WTC11 (cell line): ENCODE results near the gene MTFMT. TPM values are rescaled to one million over a fixed set of nuclear protein-coding genes. Genes with fewer than 3 reads are reported as not detected.

Experiments
- ATAC-seq: fragments of 200-7000 bp; cut with Tn5 transposase; 2 replicates; pipeline ENCODE4 v1.10.0; 2021; ENCODE audit warnings: mild to moderate bottlenecking, moderate library complexity
- CTCF ChIA-PET: fragments of 300-600 bp; sonication (Branson Sonifier 250); formaldehyde crosslinking; loops from one replicate; lab custom pipeline; 2021; ENCODE audit warnings: antibody characterized with exemption; lab: Charles Lee
- POLR2A ChIA-PET: fragments of 350-600 bp; sonication (Branson Sonifier 250); formaldehyde crosslinking; loops from one replicate; lab custom pipeline; 2021; ENCODE audit warnings: antibody characterized with exemption; lab: Charles Lee
- DNase-seq: peaks from one replicate; pipeline ENCODE4 v3.0.0; 2021; ENCODE audit warnings: low spot score
- H3K27ac Mint-ChIP-seq: 2 replicates; pipeline ENCODE4 v1.8.0; 2021; ENCODE audit warnings: mixed read lengths
- H3K27me3 Mint-ChIP-seq: 2 replicates; pipeline ENCODE4 v1.8.0; 2021; ENCODE audit warnings: low read depth, mild to moderate bottlenecking, moderate library complexity, mixed read lengths
- H3K36me3 Mint-ChIP-seq: 2 replicates; pipeline ENCODE4 v1.8.0; 2021; ENCODE audit warnings: mixed read lengths
- H3K4me1 Mint-ChIP-seq: 2 replicates; pipeline ENCODE4 v1.8.0; 2022; ENCODE audit warnings: mixed read lengths
- H3K4me3 Mint-ChIP-seq: 2 replicates; pipeline ENCODE4 v1.8.0; 2021; ENCODE audit warnings: mild to moderate bottlenecking, moderate library complexity, mixed read lengths
- H3K9me3 Mint-ChIP-seq: 2 replicates; pipeline ENCODE4 v1.8.0; 2021; ENCODE audit warnings: mixed read lengths
- CREB1 ChIP-seq: sonication (generic); formaldehyde crosslinking; IDR thresholded peaks from 2 replicates; pipeline ENCODE4 v1.8.0; 2023; ENCODE audit warnings: mild to moderate bottlenecking, missing genetic modification reagents
- HMGA2 ChIP-seq: fragments of 250-450 bp; sonication (Bioruptor Pico); IDR thresholded peaks from 2 replicates; pipeline ENCODE4 v1.4.0; 2021; ENCODE audit warnings: mild to moderate bottlenecking, moderate library complexity
- NFYB ChIP-seq: sonication (generic); formaldehyde crosslinking; conservative IDR thresholded peaks from 2 replicates; pipeline ENCODE4 v1.8.0; 2022; ENCODE audit warnings: low read depth, missing genetic modification reagents
- NR2C2 ChIP-seq: sonication (generic); formaldehyde crosslinking; IDR thresholded peaks from 2 replicates; pipeline ENCODE4 v1.8.0; 2022; ENCODE audit warnings: mild to moderate bottlenecking, missing genetic modification reagents
- NR3C1 ChIP-seq: sonication (generic); formaldehyde crosslinking; conservative IDR thresholded peaks from 2 replicates; pipeline ENCODE4 v1.8.1; 2023; ENCODE audit warnings: low read depth, mild to moderate bottlenecking, missing genetic modification reagents
- total RNA-seq: library from RNA; stranded (reverse); gene quantifications from 3 replicates; pipeline ENCODE4 v1.2.3, GENCODE V29; 2021
- TF ChIP-seq, protein P1 (sequence below): sonication (generic); formaldehyde crosslinking; IDR thresholded peaks from 2 replicates; pipeline ENCODE4 v1.8.0; 2022; ENCODE audit warnings: mild to moderate bottlenecking, missing genetic modification reagents
- TF ChIP-seq, protein P2 (sequence below): fragments of 250-450 bp; sonication (Bioruptor Pico); IDR thresholded peaks from 2 replicates; pipeline ENCODE4 v1.8.0; 2021; ENCODE audit warnings: mild to moderate bottlenecking
- TF ChIP-seq, protein P3 (sequence below): sonication (generic); formaldehyde crosslinking; IDR thresholded peaks from 2 replicates; pipeline ENCODE4 v1.8.1; 2022; ENCODE audit warnings: low read depth, missing genetic modification reagents, borderline replicate concordance
- TF ChIP-seq, protein P4 (sequence below): fragments of 250-450 bp; sonication (Bioruptor Pico); conservative IDR thresholded peaks from 2 replicates; pipeline ENCODE4 v1.9.0; 2021; ENCODE audit warnings: mild to moderate bottlenecking
- TF ChIP-seq, protein P5 (sequence below): fragments of 250-450 bp; sonication (Bioruptor Pico); IDR thresholded peaks from 2 replicates; pipeline ENCODE4 v1.9.0; 2021; ENCODE audit warnings: mild to moderate bottlenecking
- TF ChIP-seq, protein P6 (sequence below): sonication (generic); formaldehyde crosslinking; IDR thresholded peaks from 2 replicates; pipeline ENCODE4 v1.8.0; 2022; ENCODE audit warnings: mild to moderate bottlenecking, missing genetic modification reagents
- TF ChIP-seq, protein P7 (sequence below): sonication (generic); formaldehyde crosslinking; conservative IDR thresholded peaks from 2 replicates; pipeline ENCODE4 v1.8.1; 2022; ENCODE audit warnings: mild to moderate bottlenecking, missing genetic modification reagents
- TF ChIP-seq, protein P8 (sequence below): sonication (generic); formaldehyde crosslinking; conservative IDR thresholded peaks from 2 replicates; pipeline ENCODE4 v1.8.1; 2023; ENCODE audit warnings: mild to moderate bottlenecking, low read depth, missing genetic modification reagents, moderate library complexity

The MTFMT gene
- total RNA-seq, 1 experiment from 2014 or later: 26.7 TPM

DNA sequence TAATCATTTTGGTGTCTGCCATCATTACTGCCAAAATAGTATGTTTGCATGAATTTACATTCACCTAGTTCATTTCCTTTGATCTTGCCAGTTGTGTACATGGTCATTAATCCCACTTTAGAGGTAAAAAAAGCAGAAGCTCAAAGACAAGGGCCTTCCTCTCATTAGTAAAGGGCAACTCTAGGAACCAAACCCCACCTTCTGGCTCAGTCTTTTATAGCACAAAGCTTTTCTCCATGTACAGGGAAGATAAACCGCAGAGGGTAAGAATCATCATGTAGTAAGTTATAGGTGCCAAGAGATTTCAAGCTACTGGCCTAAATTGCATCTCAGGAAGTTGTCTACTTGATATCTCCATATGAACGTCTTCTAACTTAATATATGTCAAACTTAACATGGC lies 20.5 kb downstream of the MTFMT start:
- no peaks in the 10 kb centered on the region for H3K27me3 Mint-ChIP-seq
- POLR2A ChIA-PET: interaction anchor here (0.5 kb wide), 1 partner anchor 137 kb away, joined by 3 read pairs; no protein-coding TSS in a partner anchor
- H3K9me3 Mint-ChIP-seq: peaks cover 5% of the 10 kb centered on the region
- peaks cover 30% of the 10 kb centered on the region for H3K36me3 Mint-ChIP-seq
- no peak for DNase-seq
- H3K4me1 Mint-ChIP-seq: peaks cover 5% of the 10 kb centered on the region
- CTCF ChIA-PET: interaction anchor here (0.8 to 2.0 kb wide), 23 partner anchors 11 to 281 kb away, joined by 3 to 17 read pairs (median 4); partner anchors contain the start of genes PARP16 and SPG21
- no peak overlapping the region for H3K4me3 Mint-ChIP-seq
- 0 out of 2 replicates have a peak overlapping the region, but pooled peaks have one; percentile 3 for H3K27ac Mint-ChIP-seq
- ATAC-seq: peak; percentile 60
- TF ChIP-seq, protein P1, sequence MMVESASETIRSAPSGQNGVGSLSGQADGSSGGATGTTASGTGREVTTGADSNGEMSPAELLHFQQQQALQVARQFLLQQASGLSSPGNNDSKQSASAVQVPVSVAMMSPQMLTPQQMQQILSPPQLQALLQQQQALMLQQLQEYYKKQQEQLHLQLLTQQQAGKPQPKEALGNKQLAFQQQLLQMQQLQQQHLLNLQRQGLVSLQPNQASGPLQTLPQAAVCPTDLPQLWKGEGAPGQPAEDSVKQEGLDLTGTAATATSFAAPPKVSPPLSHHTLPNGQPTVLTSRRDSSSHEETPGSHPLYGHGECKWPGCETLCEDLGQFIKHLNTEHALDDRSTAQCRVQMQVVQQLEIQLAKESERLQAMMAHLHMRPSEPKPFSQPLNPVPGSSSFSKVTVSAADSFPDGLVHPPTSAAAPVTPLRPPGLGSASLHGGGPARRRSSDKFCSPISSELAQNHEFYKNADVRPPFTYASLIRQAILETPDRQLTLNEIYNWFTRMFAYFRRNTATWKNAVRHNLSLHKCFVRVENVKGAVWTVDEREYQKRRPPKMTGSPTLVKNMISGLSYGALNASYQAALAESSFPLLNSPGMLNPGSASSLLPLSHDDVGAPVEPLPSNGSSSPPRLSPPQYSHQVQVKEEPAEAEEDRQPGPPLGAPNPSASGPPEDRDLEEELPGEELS (CRISPR knock-in tag): no peak
- no peak for TF ChIP-seq NFYB (CRISPR knock-in tag)
- TF ChIP-seq, protein P2, sequence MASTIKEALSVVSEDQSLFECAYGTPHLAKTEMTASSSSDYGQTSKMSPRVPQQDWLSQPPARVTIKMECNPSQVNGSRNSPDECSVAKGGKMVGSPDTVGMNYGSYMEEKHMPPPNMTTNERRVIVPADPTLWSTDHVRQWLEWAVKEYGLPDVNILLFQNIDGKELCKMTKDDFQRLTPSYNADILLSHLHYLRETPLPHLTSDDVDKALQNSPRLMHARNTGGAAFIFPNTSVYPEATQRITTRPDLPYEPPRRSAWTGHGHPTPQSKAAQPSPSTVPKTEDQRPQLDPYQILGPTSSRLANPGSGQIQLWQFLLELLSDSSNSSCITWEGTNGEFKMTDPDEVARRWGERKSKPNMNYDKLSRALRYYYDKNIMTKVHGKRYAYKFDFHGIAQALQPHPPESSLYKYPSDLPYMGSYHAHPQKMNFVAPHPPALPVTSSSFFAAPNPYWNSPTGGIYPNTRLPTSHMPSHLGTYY: no peak
- TF ChIP-seq HMGA2 (CRISPR knock-in tag): no peak
- TF ChIP-seq, all 79 proteins: peak for 0

DNA sequence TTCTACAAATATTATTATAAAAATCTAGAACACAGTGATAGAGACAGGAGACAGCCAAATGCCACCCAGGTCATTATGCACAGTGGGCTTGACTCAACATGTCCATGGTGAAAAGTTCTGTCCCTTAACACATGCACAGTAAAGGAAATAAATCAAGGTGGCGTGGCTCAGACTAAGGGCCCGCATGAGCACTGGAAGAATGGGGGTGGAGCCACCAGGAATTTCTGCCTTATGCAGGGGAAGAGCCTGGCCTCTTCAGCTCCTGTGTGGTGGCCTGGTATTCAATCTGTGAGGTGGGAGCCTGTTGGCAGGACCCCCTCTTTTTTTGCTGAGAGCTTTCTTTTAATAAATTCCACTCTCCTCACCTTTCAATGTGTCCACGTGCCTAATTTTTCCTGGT lies 22.6 kb downstream of the MTFMT start:
- TF ChIP-seq, protein P3, sequence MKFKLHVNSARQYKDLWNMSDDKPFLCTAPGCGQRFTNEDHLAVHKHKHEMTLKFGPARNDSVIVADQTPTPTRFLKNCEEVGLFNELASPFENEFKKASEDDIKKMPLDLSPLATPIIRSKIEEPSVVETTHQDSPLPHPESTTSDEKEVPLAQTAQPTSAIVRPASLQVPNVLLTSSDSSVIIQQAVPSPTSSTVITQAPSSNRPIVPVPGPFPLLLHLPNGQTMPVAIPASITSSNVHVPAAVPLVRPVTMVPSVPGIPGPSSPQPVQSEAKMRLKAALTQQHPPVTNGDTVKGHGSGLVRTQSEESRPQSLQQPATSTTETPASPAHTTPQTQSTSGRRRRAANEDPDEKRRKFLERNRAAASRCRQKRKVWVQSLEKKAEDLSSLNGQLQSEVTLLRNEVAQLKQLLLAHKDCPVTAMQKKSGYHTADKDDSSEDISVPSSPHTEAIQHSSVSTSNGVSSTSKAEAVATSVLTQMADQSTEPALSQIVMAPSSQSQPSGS (CRISPR knock-in tag): no peak
- TF ChIP-seq NR3C1 (CRISPR knock-in tag): no peak
- TF ChIP-seq, protein P4, sequence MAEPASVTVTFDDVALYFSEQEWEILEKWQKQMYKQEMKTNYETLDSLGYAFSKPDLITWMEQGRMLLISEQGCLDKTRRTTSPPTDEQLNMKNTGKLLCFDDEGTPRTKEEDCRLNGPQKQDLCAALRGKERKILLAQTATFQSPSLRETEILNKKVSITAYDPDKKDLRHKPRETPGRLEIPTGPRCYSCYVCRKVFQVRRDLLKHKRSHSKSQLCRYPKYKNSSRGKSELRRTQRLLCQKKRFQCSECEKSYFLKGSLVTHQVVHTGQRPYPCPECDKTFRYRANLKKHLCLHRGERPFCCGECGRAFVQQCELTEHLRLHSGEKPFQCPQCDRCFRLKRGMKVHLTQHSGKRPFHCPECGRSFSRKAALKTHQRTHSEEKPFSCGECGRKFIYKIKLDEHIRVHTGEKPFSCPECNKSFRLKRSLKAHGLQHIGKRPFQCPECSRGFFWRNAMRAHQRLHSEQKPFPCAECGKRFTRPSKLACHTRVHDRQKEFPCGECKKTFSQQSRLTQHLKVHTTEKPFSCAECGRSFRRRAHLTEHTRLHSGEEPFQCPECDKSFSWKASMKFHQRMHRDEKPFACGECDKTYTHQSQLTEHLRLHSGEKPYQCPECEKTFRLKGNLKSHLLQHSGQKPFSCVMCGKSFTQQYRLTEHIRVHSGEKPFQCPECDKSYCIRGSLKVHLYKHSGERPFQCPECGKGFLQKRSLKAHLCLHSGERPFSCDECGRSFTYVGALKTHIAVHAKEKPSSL (CRISPR knock-in tag): no peak
- TF ChIP-seq, protein P5, sequence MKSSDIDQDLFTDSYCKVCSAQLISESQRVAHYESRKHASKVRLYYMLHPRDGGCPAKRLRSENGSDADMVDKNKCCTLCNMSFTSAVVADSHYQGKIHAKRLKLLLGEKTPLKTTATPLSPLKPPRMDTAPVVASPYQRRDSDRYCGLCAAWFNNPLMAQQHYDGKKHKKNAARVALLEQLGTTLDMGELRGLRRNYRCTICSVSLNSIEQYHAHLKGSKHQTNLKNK (CRISPR knock-in tag): no peak
- TF ChIP-seq, protein P6, sequence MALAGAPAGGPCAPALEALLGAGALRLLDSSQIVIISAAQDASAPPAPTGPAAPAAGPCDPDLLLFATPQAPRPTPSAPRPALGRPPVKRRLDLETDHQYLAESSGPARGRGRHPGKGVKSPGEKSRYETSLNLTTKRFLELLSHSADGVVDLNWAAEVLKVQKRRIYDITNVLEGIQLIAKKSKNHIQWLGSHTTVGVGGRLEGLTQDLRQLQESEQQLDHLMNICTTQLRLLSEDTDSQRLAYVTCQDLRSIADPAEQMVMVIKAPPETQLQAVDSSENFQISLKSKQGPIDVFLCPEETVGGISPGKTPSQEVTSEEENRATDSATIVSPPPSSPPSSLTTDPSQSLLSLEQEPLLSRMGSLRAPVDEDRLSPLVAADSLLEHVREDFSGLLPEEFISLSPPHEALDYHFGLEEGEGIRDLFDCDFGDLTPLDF: no peak
- TF ChIP-seq, all 79 proteins: peak for 0
- DNase-seq (peak; percentile 31), ATAC-seq (peak; percentile 75)
- Mint-ChIP-seq H3K4me1 (peaks cover 5% of the 10 kb centered on the region), H3K27me3 (no peaks in the 10 kb centered on the region), H3K27ac (0 out of 2 replicates have a peak overlapping the region, but pooled peaks have one; percentile 41), H3K36me3 (peaks cover 23% of the 10 kb centered on the region), H3K9me3 (no peaks in the 10 kb centered on the region), H3K4me3 (no peak overlapping the region)
- ChIA-PET CTCF (interaction anchor here (1.0 kb wide), 1 partner anchor 51 kb away, joined by 3 read pairs; no protein-coding TSS in a partner anchor), POLR2A (no interaction called here)

DNA sequence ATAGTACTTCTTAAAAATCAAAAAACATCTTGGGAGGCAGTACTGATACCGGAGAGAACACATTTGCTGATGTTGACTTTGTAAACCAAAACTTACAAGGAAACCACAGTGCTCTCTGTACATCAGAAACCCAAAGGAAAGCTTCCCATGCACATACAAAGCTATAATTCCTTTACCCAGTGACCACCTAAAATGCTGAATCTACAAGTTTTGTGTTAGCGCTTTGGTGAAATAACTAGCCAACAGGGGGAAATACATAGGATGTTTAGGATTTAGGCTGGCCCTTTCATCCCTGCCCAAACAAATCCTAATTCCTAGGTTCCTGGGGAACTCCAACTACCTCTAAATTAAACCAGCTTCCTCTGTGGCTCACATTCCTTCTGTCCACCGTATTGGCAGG lies 24.4 kb downstream of the MTFMT start:
- ChIA-PET POLR2A (no interaction called here), CTCF (interaction anchor here (1.8 kb wide), 1 partner anchor 97 kb away, joined by 5 read pairs; no protein-coding TSS in a partner anchor)
- ATAC-seq: no peak
- no peak overlapping the region for H3K27ac Mint-ChIP-seq
- H3K4me1 Mint-ChIP-seq: peaks cover 5% of the 10 kb centered on the region
- no peak for DNase-seq
- H3K9me3 Mint-ChIP-seq: no peaks in the 10 kb centered on the region
- H3K27me3 Mint-ChIP-seq: no peaks in the 10 kb centered on the region
- peaks cover 23% of the 10 kb centered on the region for H3K36me3 Mint-ChIP-seq
- no peak overlapping the region for H3K4me3 Mint-ChIP-seq
- TF ChIP-seq NR2C2 (CRISPR knock-in tag): no peak
- no peak for TF ChIP-seq NFYB (CRISPR knock-in tag)
- TF ChIP-seq, protein P4 (CRISPR knock-in tag): no peak
- TF ChIP-seq, protein P7, sequence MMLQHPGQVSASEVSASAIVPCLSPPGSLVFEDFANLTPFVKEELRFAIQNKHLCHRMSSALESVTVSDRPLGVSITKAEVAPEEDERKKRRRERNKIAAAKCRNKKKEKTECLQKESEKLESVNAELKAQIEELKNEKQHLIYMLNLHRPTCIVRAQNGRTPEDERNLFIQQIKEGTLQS (CRISPR knock-in tag): no peak
- TF ChIP-seq CREB1: no peak
- TF ChIP-seq, protein P8, sequence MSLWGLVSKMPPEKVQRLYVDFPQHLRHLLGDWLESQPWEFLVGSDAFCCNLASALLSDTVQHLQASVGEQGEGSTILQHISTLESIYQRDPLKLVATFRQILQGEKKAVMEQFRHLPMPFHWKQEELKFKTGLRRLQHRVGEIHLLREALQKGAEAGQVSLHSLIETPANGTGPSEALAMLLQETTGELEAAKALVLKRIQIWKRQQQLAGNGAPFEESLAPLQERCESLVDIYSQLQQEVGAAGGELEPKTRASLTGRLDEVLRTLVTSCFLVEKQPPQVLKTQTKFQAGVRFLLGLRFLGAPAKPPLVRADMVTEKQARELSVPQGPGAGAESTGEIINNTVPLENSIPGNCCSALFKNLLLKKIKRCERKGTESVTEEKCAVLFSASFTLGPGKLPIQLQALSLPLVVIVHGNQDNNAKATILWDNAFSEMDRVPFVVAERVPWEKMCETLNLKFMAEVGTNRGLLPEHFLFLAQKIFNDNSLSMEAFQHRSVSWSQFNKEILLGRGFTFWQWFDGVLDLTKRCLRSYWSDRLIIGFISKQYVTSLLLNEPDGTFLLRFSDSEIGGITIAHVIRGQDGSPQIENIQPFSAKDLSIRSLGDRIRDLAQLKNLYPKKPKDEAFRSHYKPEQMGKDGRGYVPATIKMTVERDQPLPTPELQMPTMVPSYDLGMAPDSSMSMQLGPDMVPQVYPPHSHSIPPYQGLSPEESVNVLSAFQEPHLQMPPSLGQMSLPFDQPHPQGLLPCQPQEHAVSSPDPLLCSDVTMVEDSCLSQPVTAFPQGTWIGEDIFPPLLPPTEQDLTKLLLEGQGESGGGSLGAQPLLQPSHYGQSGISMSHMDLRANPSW: no peak
